Breast epithelium (tissue), 3 donors: ENCODE measurements around the gene NEDD8.

ENCODE experiments used
- CTCF ChIP-seq, 3 donors: fragments of 450-650 bp; IDR thresholded peaks; one replicate each; pipeline ENCODE4 v1.5.1; 2016 to 2017; ENCODE audit warnings: antibody characterized with exemption in 3 of 3, mild to moderate bottlenecking in 3 of 3, moderate library complexity in 3 of 3
- POLR2A ChIP-seq: fragments of 450-650 bp; IDR thresholded peaks from one replicate; pipeline ENCODE4 v1.6.1; 2016; ENCODE audit warnings: antibody characterized with exemption, mild to moderate bottlenecking, moderate library complexity
- POLR2AphosphoS5 ChIP-seq, 3 donors: sonication (generic); formaldehyde crosslinking; IDR thresholded peaks; one replicate each; pipeline ENCODE4 v1.6.1; 2017; ENCODE audit warnings: antibody characterized with exemption in 3 of 3

DNA sequence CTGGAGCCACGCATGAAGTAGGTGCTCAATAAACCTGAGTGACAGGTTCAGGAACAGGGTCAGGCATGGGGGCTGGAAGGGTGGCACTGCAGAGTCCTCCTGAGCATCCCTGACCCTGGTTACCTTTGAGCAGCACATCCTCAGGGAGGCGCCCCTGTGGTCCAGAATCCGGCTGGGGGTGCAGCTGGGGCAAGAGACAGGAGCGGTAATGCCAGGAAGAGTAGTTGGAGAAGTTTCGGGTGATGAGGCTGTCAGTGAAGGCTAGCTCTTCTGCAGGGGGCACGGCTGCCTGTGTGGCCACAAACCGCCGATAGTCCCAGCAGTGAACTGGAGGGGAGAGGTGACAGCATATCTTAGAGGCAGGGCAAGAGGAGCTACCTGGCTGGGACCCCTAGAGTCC, 37.2 kb upstream of the NEDD8 start:
- TF ChIP-seq CTCF (IDR thresholded peaks at IDR 0.05) (no peak), POLR2AphosphoS5 (IDR thresholded peaks at IDR 0.05) (no peak), POLR2A (no peak)
